Natural killer cell treated with Interleukin-12 subunit alpha and Interleukin-12 subunit beta and Interleukin-15 and Interleukin-18, amount 100 ng/mL, for 72 hours (primary cell): ENCODE measurements around the gene JCAD. TPM values are rescaled to one million over a fixed set of nuclear protein-coding genes. Genes with fewer than 3 reads are reported as not detected.
"Not testable (repeated sequence)": the region's sequence is repeated elsewhere in the genome, so short reads cannot be mapped to it uniquely, and the experiment has no call there.

Source experiments
- ATAC-seq, 2 donors: fragments of 150-1000 bp; cut with Tn5 transposase in 1 of 2; sonication (Bioruptor Pico), chemical (Tn5 transposase) in 1 of 2; 2 replicates each; pipeline ENCODE4 v1.10.0; 2021
- DNase-seq: peaks from one replicate; pipeline ENCODE4 v3.0.0; 2022; ENCODE audit warnings: low spot score
- H3K27ac Mint-ChIP-seq, 2 donors: 1 replicate in 1 of 2; 2 replicates in 1 of 2; pipeline ENCODE4 v1.8.0; 2022; ENCODE audit warnings: mixed read lengths in 2 of 2, mild to moderate bottlenecking in 1 of 2, moderate library complexity in 1 of 2
- H3K27me3 Mint-ChIP-seq, 2 donors: 1 replicate in 1 of 2; 2 replicates in 1 of 2; pipeline ENCODE4 v1.8.0; 2022; ENCODE audit warnings: mixed read lengths in 2 of 2
- H3K36me3 Mint-ChIP-seq: one replicate; pipeline ENCODE4 v1.8.0; 2022; ENCODE audit warnings: mixed read lengths
- H3K4me1 Mint-ChIP-seq, 2 donors: 1 replicate in 1 of 2; 2 replicates in 1 of 2; pipeline ENCODE4 v1.8.0; 2022; ENCODE audit warnings: low read depth in 2 of 2, mixed read lengths in 2 of 2, mild to moderate bottlenecking in 1 of 2
- H3K4me3 Mint-ChIP-seq: one replicate; pipeline ENCODE4 v1.8.0; 2022; ENCODE audit warnings: mixed read lengths
- H3K9me3 Mint-ChIP-seq: 2 replicates; pipeline ENCODE4 v1.8.0; 2022; ENCODE audit warnings: mixed read lengths
- total RNA-seq, 2 donors: library from RNA; stranded (reverse); gene quantifications; one replicate each; pipeline ENCODE4 v1.2.3, GENCODE V29; 2022

JCAD gene
- total RNA-seq, 2 donors from 2014 or later: 0.08 to 0.69 TPM

DNA sequence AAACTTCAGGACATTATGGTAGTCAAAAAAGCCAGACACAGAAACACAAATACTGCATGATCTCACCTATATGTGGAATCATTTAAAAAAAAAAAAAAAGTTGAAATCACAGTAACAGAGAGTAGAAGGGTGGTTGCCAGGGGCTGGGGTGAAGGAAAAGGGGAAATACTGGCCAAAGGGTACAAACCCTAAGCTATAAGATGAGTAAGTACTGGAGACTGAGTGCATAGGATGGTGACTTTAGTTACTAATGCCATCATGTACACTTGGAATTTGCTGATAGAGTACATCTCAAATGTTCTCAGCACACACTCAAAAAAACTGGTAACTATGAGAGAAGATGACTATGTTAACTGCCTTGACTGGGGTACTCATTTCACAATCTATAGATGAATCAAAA, 39.9 kb downstream of the JCAD start:
- H3K36me3 Mint-ChIP-seq: no peaks in the 10 kb centered on the region
- peaks cover 36 to 68% of the 10 kb centered on the region in 2 donors for H3K27me3 Mint-ChIP-seq
- H3K4me1 Mint-ChIP-seq: peaks cover 9 to 10% of the 10 kb centered on the region in 2 donors

DNA sequence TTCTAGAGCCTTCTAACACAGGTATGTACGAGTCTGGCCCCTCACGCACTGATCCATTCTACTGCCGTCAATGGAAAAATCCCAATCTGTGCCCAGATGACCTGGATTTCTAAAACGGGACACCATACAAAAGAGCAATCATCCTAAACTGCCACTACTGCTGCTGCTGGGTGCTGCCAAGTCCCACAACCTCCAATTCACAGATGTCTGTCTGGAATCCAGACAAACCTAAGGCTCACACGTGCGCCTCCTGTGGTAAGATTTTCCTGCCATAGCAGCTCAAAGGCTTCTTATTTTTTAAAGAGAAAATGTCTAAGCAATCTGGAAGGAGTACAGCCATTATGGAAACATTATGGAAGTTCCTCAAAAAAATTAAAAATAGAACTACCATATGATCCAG, 40.9 kb downstream of the JCAD start:
- Mint-ChIP-seq H3K27me3 (peaks cover 40 to 71% of the 10 kb centered on the region in 2 donors), H3K27ac (no peak overlapping the region), H3K9me3 (no peaks in the 10 kb centered on the region)

More for the DNA sequence above, 39.9 kb downstream of the JCAD start:
- Mint-ChIP-seq H3K9me3 (no peaks in the 10 kb centered on the region), H3K4me3 (no peak overlapping the region), H3K27ac (no peak overlapping the region)
- DNase-seq (no peak), ATAC-seq (no peak)

DNA sequence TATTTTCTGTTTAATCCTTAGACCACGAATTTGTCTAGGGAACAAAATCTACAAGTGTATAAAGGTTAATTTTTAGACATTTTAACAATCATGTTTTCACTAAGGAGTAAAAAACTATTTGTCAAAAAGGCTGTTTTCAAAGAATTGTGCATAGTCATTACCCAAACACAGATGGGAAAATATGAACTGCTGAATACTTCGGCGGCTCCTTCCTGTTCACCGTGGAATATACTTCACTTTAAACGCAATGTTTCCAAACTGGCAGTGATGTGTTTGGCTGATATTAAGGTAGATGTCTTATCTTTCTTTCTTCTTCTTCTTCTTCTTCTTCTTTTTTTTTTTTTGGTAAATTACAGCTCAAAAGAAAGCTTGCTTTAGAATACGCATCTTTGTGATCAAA, 41.4 kb downstream of the JCAD start:
- DNase-seq (no peak), ATAC-seq (no peak)
- Mint-ChIP-seq H3K9me3 (no peaks in the 10 kb centered on the region), H3K4me1 (peaks cover 5 to 9% of the 10 kb centered on the region in 2 donors), H3K27me3 (peaks cover 41 to 67% of the 10 kb centered on the region in 2 donors), H3K36me3 (no peaks in the 10 kb centered on the region), H3K4me3 (no peak overlapping the region), H3K27ac (no peak overlapping the region)

More for the DNA sequence above, 40.9 kb downstream of the JCAD start:
- Mint-ChIP-seq H3K36me3 (no peaks in the 10 kb centered on the region), H3K4me1 (peaks cover 9% of the 10 kb centered on the region in 2 donors), H3K4me3 (no peak overlapping the region)
- DNase-seq (no peak), ATAC-seq (no peak)

DNA sequence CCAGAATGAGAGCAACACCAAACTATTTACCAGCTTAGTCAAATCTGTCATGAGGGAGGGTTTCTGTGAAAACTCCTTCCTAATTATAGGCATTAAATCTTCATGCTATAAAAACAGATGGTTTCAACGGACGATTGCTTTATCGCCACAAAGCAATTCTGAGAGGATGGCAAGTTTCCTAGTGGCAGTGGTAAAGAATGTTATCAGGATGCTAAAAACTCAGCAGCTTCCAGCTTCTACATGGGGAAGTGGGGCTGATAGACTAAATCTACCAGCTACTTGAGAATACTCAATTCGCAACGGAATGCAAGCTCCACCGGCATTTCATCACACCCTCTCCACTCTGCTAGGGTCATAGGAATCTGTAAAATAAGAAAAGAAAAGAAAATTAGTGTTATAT, 41.8 kb downstream of the JCAD start:
- peaks cover 42 to 63% of the 10 kb centered on the region in 2 donors for H3K27me3 Mint-ChIP-seq
- H3K36me3 Mint-ChIP-seq: no peaks in the 10 kb centered on the region
- H3K27ac Mint-ChIP-seq: no peak overlapping the region
- ATAC-seq (no peak), DNase-seq (no peak)
- no peaks in the 10 kb centered on the region for H3K9me3 Mint-ChIP-seq
- H3K4me3 Mint-ChIP-seq: no peak overlapping the region
- peaks cover 5 to 8% of the 10 kb centered on the region in 2 donors for H3K4me1 Mint-ChIP-seq

DNA sequence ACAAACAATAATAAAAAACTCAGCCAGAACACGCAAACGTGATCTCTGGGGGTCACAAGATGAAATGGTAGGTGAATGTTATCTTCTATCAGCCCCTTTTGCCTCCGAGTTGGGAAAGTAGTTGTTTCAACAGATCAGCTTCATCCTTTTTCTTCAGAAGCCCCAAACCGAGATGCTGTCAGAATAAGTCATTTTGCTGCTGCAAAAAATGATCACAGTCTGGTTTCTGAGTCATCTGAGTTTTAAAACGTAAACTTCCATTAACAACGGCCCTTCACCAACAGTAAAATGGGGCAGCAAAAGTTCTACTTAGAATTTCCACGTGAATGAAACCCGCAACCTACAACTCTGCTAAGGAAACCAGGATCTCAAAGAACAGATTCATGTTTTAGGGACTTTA, 44.9 kb downstream of the JCAD start:
- peaks cover 31 to 36% of the 10 kb centered on the region in 2 donors for H3K27me3 Mint-ChIP-seq

DNA sequence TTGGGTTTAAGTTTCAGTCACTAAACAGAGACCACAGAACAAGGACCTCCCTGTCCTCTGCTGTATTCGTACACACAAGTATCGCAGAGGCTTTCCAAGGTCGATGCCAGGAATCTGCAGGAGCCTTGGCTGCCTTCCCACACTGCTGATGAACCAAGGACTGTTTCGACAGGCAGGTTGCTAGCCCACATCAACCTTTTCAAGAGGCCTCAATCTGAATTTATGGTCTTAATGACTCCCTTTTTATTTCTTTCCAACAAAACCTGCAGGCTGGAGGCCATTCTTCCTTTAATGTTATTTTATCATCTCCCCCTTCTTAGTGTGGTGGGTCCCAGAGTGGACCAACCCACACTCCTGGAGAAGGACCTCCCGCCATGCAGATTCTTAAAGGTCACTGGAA, 45.6 kb downstream of the JCAD start:
- H3K27ac Mint-ChIP-seq: no peak overlapping the region
- no peak overlapping the region for H3K4me3 Mint-ChIP-seq
- no peaks in the 10 kb centered on the region for H3K36me3 Mint-ChIP-seq
- H3K9me3 Mint-ChIP-seq: no peaks in the 10 kb centered on the region
- H3K27me3 Mint-ChIP-seq: peaks cover 28 to 29% of the 10 kb centered on the region in 2 donors
- DNase-seq (no peak), ATAC-seq (no peak)
- no peaks in the 10 kb centered on the region for H3K4me1 Mint-ChIP-seq

More for the DNA sequence above, 44.9 kb downstream of the JCAD start:
- H3K36me3 Mint-ChIP-seq: no peaks in the 10 kb centered on the region
- DNase-seq (no peak), ATAC-seq (no peak)
- H3K4me3 Mint-ChIP-seq: no peak overlapping the region
- no peaks in the 10 kb centered on the region for H3K9me3 Mint-ChIP-seq
- no peak overlapping the region for H3K27ac Mint-ChIP-seq
- no peaks in the 10 kb centered on the region for H3K4me1 Mint-ChIP-seq

DNA sequence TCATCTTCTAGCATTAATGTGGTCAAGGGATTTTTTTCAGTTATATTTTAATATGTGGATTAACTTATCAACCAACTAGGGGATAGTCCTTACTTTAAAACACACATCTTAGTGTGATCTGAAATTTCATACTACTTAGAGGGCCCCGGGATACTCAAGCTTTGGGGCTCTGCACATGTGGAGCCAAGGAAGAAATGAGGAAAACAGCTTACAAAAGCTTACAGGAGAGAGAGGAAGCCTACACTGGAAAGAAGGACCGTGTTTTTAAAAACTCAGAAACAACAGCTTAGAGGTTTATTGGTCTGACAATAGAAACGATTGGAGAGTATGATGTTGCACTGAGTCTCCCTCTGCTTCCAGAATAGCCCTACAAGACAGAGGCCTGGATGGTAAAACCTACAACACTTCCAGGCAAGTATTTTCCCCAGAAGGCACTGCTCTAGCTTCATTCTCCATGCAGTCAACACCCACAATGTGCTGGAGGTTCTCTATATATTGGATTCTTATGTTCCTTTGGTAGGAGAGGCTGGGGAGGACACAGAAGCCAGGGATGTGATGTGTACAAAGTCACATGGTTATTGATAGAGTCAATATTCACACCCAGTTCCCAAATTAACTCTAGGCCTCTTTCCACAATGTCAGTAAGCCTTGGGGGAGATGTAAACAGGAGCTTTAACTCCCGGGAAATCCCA, 47.3 kb downstream of the JCAD start:
- H3K27me3 Mint-ChIP-seq: peaks cover 28 to 35% of the 10 kb centered on the region in 2 donors
- no peak overlapping the region for H3K27ac Mint-ChIP-seq
- peaks cover 0 to 5% of the 10 kb centered on the region in 2 donors for H3K4me1 Mint-ChIP-seq
- DNase-seq (no peak), ATAC-seq (no peak)
- H3K4me3 Mint-ChIP-seq: no peak overlapping the region
- no peaks in the 10 kb centered on the region for H3K36me3 Mint-ChIP-seq
- H3K9me3 Mint-ChIP-seq: no peaks in the 10 kb centered on the region

DNA sequence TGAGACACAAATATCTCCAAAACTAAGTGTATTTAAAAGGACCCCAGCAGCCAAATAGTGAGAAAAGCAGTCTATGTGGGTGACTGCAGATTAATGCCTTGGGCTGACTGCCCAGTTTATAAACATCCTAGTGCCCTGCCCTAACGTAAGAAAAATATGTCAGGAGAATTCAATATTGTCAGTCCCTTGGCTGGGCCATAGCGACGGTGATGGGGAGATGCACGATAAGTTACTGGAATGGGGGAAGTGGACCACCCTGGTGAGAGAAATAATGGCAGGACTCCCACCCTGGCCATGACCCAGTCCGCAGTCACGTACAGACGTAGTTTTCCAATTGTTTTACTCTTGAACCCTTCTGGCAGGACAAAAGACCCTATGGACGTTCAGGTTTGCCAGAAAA, 48.0 kb downstream of the JCAD start:
- H3K27me3 Mint-ChIP-seq: peaks cover 31 to 41% of the 10 kb centered on the region in 2 donors
- ATAC-seq: no peak
- H3K4me3 Mint-ChIP-seq: no peak overlapping the region
- H3K4me1 Mint-ChIP-seq: peaks cover 0 to 5% of the 10 kb centered on the region in 2 donors
- no peaks in the 10 kb centered on the region for H3K36me3 Mint-ChIP-seq
- H3K27ac Mint-ChIP-seq: no peak overlapping the region
- H3K9me3 Mint-ChIP-seq: no peaks in the 10 kb centered on the region
- DNase-seq: no peak

DNA sequence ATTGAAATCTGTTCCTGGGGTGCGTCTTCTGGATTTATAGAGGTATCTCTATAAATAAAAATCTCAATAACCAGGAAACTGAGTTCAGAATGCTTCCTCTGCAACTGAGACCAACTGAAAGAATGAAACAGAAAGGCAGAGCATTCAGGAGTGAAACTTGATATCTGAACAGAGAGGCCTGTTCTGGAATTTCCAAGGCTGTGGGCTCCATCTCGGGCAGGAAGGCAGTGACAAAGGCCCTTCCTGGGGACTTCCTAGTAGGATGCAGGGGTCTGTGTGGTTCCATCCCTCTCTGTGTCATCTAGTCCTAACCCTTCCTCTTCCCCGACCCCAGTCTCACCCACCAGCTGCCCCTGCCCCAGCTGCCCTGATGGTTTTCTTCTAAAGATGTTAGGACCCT, 52.0 kb downstream of the JCAD start:
- DNase-seq (no peak), ATAC-seq (no peak)
- Mint-ChIP-seq H3K9me3 (no peaks in the 10 kb centered on the region), H3K27me3 (peaks cover 34 to 35% of the 10 kb centered on the region in 2 donors), H3K36me3 (no peaks in the 10 kb centered on the region), H3K27ac (peak overlapping the region in 1 of 2 donors; percentile 39), H3K4me1 (peaks cover 4 to 9% of the 10 kb centered on the region in 2 donors), H3K4me3 (no peak overlapping the region)

DNA sequence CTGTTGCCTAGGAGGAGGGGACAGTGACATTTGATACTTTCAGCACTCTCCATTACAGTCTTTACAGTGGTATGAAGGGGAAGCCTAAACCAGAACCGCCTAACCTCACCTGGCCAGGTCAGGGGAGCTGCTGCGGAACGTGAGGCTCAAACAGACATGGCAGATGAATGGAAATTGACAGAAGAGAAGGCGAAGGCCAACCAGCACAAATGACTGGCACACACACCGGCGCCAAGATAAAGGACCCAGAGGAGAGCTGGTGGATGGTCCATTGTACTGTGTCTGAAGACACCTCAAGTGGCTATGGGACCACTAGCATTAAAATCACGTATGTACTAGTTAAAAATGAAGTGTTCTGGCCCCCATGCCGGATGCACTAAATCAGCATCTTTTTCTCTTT, 53.0 kb downstream of the JCAD start:
- H3K9me3 Mint-ChIP-seq: no peaks in the 10 kb centered on the region

DNA sequence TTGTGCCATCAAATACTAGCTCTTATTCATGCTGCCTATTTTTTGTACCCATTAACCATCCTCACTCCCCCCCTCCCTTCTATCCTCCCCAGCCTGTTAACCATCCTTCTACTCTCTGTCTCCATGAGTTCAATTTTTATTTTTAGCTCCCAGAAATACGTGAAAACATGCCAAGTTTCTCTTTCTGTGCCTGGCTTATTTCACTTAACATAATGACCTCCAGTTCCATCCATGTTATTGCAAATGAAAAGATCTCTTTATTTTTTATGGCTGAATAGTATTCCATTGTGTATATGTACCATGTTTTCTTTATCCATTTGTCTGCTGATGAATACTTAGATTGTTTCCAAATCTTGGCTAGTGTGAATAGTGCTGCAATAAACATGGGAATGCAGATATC, 54.3 kb downstream of the JCAD start:
- H3K9me3 Mint-ChIP-seq, H3K36me3 Mint-ChIP-seq, DNase-seq, ATAC-seq, H3K27ac Mint-ChIP-seq, H3K4me3 Mint-ChIP-seq: not testable (repeated sequence)
- Mint-ChIP-seq H3K4me1 (peaks cover 4 to 12% of the 10 kb centered on the region in 2 donors), H3K27me3 (peaks cover 34 to 40% of the 10 kb centered on the region in 2 donors)

More for the DNA sequence above, 53.0 kb downstream of the JCAD start:
- Mint-ChIP-seq H3K4me1 (peaks cover 4 to 12% of the 10 kb centered on the region in 2 donors), H3K27me3 (peaks cover 34 to 38% of the 10 kb centered on the region in 2 donors), H3K27ac (no peak overlapping the region), H3K36me3 (no peaks in the 10 kb centered on the region), H3K4me3 (no peak overlapping the region)
- ATAC-seq: no peak
- no peak for DNase-seq

DNA sequence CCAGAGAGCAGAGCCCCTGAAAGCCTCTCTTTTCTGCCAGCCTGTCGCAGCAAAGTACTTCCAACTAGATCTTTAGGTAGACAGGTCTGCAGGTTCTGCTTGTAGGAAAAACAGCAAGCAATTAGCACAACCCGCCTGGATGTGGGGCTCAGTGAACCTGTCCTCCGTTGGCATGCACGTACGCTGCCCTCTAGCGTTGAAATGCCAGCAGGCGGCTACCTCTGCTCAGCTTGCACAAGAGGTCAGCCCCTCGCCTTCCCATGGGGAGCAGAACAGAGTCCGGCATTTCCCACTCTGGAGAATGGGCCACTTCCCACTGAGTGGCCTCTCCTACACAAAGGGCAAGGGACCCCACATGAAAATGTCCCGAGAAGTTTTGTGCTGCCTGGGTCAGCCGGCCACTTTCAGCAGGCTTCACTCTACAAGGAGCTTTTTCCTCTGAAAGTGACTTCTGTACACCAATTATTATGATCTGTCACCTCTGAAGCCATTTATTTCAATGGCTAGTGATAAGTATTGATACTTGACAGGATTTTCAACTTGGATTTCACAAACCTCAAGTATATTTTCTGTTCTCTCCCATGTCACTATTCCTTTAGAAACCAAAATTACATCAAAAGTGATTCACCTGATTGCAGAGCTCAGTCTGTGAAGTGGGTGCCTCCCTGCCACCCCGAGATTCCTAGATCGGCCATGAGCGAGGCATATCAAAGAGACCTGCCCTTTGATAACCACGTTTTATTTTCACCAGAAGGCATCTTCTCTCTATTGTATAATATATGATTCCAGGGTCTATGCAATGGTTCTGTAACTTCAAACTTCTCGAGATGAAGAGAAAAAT, 56.7 kb downstream of the JCAD start:
- peaks cover 9 to 16% of the 10 kb centered on the region in 2 donors for H3K4me1 Mint-ChIP-seq
- H3K27ac Mint-ChIP-seq: no peak overlapping the region
- H3K9me3 Mint-ChIP-seq: no peaks in the 10 kb centered on the region
- DNase-seq (peak; percentile 70), ATAC-seq (peak; percentile 66 to 69)
- no peak overlapping the region for H3K4me3 Mint-ChIP-seq
- H3K27me3 Mint-ChIP-seq: peaks cover 42% of the 10 kb centered on the region in 2 donors
- H3K36me3 Mint-ChIP-seq: no peaks in the 10 kb centered on the region

DNA sequence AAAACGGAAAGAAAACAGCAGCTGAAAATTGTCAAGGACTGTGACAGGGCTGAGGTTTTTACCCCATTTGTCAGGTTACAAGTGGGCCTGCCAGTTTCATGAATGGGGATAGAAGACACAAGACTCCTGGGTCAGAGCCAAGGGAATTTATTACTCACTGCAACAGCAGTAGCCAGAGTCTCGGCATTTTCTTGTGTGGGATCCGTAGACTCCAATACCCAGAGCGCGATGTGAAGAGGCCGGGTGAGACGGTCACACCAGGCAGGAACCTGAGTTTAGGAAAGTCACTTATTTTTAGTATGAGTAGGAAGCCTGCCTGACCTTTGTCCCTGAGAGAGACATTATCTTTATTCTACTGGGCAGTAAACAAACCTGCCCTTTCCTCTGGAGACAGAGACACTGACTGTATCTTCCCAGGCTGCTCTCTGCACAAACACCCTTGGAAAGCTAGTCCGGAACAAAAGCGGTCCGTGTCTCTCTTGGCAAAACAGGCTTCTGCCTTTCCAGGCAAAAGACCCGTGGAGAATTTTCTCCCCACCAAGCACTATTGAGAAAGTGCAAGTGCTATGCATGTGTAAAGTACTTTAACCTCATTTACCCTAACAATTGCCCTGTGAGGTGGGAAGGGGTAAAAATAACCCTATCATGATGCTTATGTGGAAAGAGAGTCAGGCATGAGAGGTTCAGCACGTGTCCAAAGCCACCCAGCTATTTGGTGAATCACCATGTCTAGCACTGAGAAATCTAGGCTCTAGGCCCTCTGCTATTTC, 58.4 kb downstream of the JCAD start:
- ATAC-seq (no peak), DNase-seq (no peak)
- H3K27ac Mint-ChIP-seq: no peak overlapping the region
- H3K9me3 Mint-ChIP-seq: no peaks in the 10 kb centered on the region
- no peaks in the 10 kb centered on the region for H3K36me3 Mint-ChIP-seq
- peaks cover 9 to 13% of the 10 kb centered on the region in 2 donors for H3K4me1 Mint-ChIP-seq
- H3K27me3 Mint-ChIP-seq: peaks cover 34 to 38% of the 10 kb centered on the region in 2 donors
- no peak overlapping the region for H3K4me3 Mint-ChIP-seq
